Measurements from ENCODE around the gene HAUS6.

DNA sequence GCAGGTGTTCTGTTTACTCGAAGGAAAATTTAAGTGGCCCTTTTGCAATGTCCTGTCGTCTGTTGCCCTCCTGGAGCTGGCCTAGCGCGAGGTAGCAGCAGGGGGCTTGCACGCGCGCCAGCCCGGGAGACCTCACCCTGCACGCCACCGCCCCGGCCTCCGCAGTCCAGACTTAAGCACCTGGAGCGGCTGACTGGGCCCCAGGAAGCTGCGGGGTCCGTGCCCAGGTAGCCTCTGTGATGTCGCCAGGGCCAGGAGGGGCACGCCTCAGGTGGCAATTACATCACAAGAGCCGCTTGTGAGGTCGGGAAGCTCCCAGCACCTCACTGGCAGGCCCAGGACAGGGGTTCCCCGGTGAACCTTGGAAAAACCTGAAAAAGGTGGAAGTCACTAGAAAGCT is 69.7 kb downstream of the HAUS6 start, which contains the start of gene SAXO1:
- TF ChIP-seq, protein P1, sequence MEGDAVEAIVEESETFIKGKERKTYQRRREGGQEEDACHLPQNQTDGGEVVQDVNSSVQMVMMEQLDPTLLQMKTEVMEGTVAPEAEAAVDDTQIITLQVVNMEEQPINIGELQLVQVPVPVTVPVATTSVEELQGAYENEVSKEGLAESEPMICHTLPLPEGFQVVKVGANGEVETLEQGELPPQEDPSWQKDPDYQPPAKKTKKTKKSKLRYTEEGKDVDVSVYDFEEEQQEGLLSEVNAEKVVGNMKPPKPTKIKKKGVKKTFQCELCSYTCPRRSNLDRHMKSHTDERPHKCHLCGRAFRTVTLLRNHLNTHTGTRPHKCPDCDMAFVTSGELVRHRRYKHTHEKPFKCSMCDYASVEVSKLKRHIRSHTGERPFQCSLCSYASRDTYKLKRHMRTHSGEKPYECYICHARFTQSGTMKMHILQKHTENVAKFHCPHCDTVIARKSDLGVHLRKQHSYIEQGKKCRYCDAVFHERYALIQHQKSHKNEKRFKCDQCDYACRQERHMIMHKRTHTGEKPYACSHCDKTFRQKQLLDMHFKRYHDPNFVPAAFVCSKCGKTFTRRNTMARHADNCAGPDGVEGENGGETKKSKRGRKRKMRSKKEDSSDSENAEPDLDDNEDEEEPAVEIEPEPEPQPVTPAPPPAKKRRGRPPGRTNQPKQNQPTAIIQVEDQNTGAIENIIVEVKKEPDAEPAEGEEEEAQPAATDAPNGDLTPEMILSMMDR (conservative IDR thresholded peaks at IDR 0.05; ENCODE audit: low read depth, low read length): no peak
- no peak for TF ChIP-seq POLR2A (IDR thresholded peaks at IDR 0.05; ENCODE audit: low read depth, low read length)
- TF ChIP-seq CHD1 (IDR thresholded peaks at IDR 0.05; ENCODE audit: low read depth, low read length): no peak
- no peak for TF ChIP-seq SMC3 (IDR thresholded peaks at IDR 0.05; ENCODE audit: low read depth, low read length)
- TF ChIP-seq MAFK (IDR thresholded peaks at IDR 0.05; ENCODE audit: low read depth, low read length): no peak
- no peak for TF ChIP-seq BHLHE40 (IDR thresholded peaks at IDR 0.05; ENCODE audit: low read depth, low read length)
- TF ChIP-seq RFX5 (IDR thresholded peaks at IDR 0.05; ENCODE audit: low read depth, low read length): no peak
- TF ChIP-seq RAD21 (IDR thresholded peaks at IDR 0.05; ENCODE audit: low read length): no peak
- TF ChIP-seq, protein P2, sequence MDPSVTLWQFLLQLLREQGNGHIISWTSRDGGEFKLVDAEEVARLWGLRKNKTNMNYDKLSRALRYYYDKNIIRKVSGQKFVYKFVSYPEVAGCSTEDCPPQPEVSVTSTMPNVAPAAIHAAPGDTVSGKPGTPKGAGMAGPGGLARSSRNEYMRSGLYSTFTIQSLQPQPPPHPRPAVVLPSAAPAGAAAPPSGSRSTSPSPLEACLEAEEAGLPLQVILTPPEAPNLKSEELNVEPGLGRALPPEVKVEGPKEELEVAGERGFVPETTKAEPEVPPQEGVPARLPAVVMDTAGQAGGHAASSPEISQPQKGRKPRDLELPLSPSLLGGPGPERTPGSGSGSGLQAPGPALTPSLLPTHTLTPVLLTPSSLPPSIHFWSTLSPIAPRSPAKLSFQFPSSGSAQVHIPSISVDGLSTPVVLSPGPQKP (IDR thresholded peaks at IDR 0.05; ENCODE audit: borderline replicate concordance, low read depth, low read length): no peak
- TF ChIP-seq, protein P3, sequence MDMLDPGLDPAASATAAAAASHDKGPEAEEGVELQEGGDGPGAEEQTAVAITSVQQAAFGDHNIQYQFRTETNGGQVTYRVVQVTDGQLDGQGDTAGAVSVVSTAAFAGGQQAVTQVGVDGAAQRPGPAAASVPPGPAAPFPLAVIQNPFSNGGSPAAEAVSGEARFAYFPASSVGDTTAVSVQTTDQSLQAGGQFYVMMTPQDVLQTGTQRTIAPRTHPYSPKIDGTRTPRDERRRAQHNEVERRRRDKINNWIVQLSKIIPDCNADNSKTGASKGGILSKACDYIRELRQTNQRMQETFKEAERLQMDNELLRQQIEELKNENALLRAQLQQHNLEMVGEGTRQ (IDR thresholded peaks at IDR 0.05; ENCODE audit: low read depth, low read length): no peak
- TF ChIP-seq MXI1 (IDR thresholded peaks at IDR 0.05; ENCODE audit: borderline replicate concordance, low read depth, low read length): no peak

All from IMR-90 (cell line).